SK-N-SH treated with all-trans-retinoic acid at 6 μM for 48 hours (cell line): ENCODE results near the gene ANKRD17.

Source experiments
- ATAC-seq: fragments of 200-7000 bp; cut with Tn5 transposase; 3 replicates; pipeline ENCODE4 v1.9.1; 2020; ENCODE audit warnings: mild to moderate bottlenecking, moderate library complexity
- ARNTL ChIP-seq: fragments of 450-650 bp; formaldehyde crosslinking; IDR thresholded peaks from 2 replicates; pipeline ENCODE4 v1.5.0; 2020; ENCODE audit warnings: low read depth, mild to moderate bottlenecking, moderate library complexity, borderline replicate concordance
- BACH2 ChIP-seq: fragments of 250-450 bp; sonication (Bioruptor Pico); IDR thresholded peaks from 2 replicates; pipeline ENCODE4 v1.9.0; 2021; ENCODE audit warnings: mild to moderate bottlenecking, borderline replicate concordance
- CSDC2 ChIP-seq: fragments of 250-450 bp; sonication (Bioruptor Pico); IDR thresholded peaks from 2 replicates; pipeline ENCODE4 v1.5.0; 2020; ENCODE audit warnings: mild to moderate bottlenecking, moderate library complexity
- GLIS3 ChIP-seq: fragments of 250-450 bp; sonication (Bioruptor Pico); IDR thresholded peaks from 2 replicates; pipeline ENCODE4 v1.5.0; 2020; ENCODE audit warnings: mild to moderate bottlenecking, moderate library complexity
- ISL1 ChIP-seq: fragments of 250-450 bp; sonication (Bioruptor Pico); IDR thresholded peaks from 2 replicates; pipeline ENCODE4 v2.1.2; 2022; ENCODE audit warnings: mild to moderate bottlenecking, moderate library complexity
- OSR1 ChIP-seq: fragments of 250-450 bp; sonication (Bioruptor Pico); IDR thresholded peaks from 2 replicates; pipeline ENCODE4 v1.8.0; 2022; ENCODE audit warnings: moderate library complexity, mild to moderate bottlenecking, inconsistent platforms
- PPARA ChIP-seq: fragments of 250-450 bp; sonication (Bioruptor Pico); IDR thresholded peaks from 2 replicates; pipeline ENCODE4 v1.5.0; 2020; ENCODE audit warnings: mild to moderate bottlenecking, borderline replicate concordance
- RARB ChIP-seq: fragments of 250-450 bp; sonication (Bioruptor Pico); IDR thresholded peaks from 2 replicates; pipeline ENCODE4 v1.8.0; 2021; ENCODE audit warnings: mild to moderate bottlenecking, moderate library complexity
- SNAI2 ChIP-seq: fragments of 250-450 bp; sonication (Bioruptor Pico); IDR thresholded peaks from 2 replicates; pipeline ENCODE4 v1.5.0; 2020; ENCODE audit warnings: mild to moderate bottlenecking, moderate library complexity
- TOX ChIP-seq: fragments of 250-450 bp; sonication (Bioruptor Pico); IDR thresholded peaks from 2 replicates; pipeline ENCODE4 v1.8.0; 2021; ENCODE audit warnings: mild to moderate bottlenecking, moderate library complexity, borderline replicate concordance
- ZC3H10 ChIP-seq: fragments of 250-450 bp; sonication (Bioruptor Pico); IDR thresholded peaks from 2 replicates; pipeline ENCODE4 v1.5.1; 2021; ENCODE audit warnings: mild to moderate bottlenecking, moderate library complexity
- ZFP3 ChIP-seq: fragments of 250-450 bp; sonication (Bioruptor Pico); IDR thresholded peaks from 2 replicates; pipeline ENCODE4 v1.5.0; 2020; ENCODE audit warnings: mild to moderate bottlenecking, moderate library complexity
- ZFP30 ChIP-seq: fragments of 450-650 bp; formaldehyde crosslinking; IDR thresholded peaks from 2 replicates; pipeline ENCODE4 v1.5.0; 2022; ENCODE audit warnings: mild to moderate bottlenecking, moderate library complexity
- ZNF565 ChIP-seq: fragments of 450-650 bp; formaldehyde crosslinking; conservative IDR thresholded peaks from 2 replicates; pipeline ENCODE4 v1.5.0; 2020; ENCODE audit warnings: low read depth, mild to moderate bottlenecking, moderate library complexity
- ZNF70 ChIP-seq: fragments of 450-650 bp; formaldehyde crosslinking; IDR thresholded peaks from 2 replicates; pipeline ENCODE4 v1.5.0; 2020; ENCODE audit warnings: mild to moderate bottlenecking, moderate library complexity
- ZNF8 ChIP-seq: fragments of 450-650 bp; formaldehyde crosslinking; IDR thresholded peaks from 2 replicates; pipeline ENCODE4 v1.5.0; 2020; ENCODE audit warnings: mild to moderate bottlenecking, moderate library complexity
- TF ChIP-seq, protein P1 (sequence below): fragments of 250-450 bp; sonication (Bioruptor Pico); IDR thresholded peaks from 2 replicates; pipeline ENCODE4 v1.5.0; 2020; ENCODE audit warnings: mild to moderate bottlenecking, moderate library complexity
- TF ChIP-seq, protein P2 (sequence below): fragments of 250-450 bp; sonication (Bioruptor Pico); IDR thresholded peaks from 2 replicates; pipeline ENCODE4 v1.8.0; 2020; ENCODE audit warnings: mild to moderate bottlenecking, moderate library complexity, borderline replicate concordance
- TF ChIP-seq, protein P3 (sequence below): fragments of 250-450 bp; sonication (Bioruptor Pico); IDR thresholded peaks from 2 replicates; pipeline ENCODE4 v1.5.1; 2021; ENCODE audit warnings: mild to moderate bottlenecking, moderate library complexity
- TF ChIP-seq, protein P4 (sequence below): fragments of 250-450 bp; sonication (Bioruptor Pico); IDR thresholded peaks from 2 replicates; pipeline ENCODE4 v1.8.0; 2021; ENCODE audit warnings: low read depth, mild to moderate bottlenecking, moderate library complexity, borderline replicate concordance

Gene ANKRD17

DNA sequence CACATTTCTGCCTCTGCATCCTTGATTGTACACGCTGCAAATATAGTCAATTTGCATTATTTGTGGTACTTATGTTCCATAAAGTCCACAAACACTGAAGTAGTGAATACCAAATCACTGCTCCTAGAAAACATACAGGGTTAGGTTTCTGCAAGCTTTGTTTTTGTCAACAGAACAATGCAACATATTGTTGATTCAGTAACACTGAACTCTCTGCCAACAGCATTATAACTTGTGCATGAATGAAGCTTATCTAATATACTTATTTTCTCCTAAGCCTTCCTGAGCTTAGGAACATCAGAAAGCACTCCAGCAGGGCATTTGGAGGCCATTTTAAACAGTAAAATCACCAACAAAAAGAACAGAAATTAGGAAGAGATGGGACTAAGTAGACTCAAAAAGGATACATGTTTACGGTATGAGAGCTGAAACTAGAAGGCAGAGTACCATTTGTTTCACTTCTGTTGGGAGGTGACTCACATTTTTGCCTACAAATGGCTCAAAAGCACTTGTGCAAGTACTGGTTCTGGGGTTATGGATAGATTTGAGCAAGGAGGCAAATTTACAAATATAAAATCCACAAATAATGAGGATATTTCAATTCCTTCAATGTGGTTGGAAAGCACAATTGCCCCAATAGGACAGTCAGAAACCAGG, 203.2 kb downstream of the ANKRD17 start:
- TF ChIP-seq SNAI2: no peak
- no peak for TF ChIP-seq OSR1 (CRISPR knock-in tag)
- TF ChIP-seq, protein P1, sequence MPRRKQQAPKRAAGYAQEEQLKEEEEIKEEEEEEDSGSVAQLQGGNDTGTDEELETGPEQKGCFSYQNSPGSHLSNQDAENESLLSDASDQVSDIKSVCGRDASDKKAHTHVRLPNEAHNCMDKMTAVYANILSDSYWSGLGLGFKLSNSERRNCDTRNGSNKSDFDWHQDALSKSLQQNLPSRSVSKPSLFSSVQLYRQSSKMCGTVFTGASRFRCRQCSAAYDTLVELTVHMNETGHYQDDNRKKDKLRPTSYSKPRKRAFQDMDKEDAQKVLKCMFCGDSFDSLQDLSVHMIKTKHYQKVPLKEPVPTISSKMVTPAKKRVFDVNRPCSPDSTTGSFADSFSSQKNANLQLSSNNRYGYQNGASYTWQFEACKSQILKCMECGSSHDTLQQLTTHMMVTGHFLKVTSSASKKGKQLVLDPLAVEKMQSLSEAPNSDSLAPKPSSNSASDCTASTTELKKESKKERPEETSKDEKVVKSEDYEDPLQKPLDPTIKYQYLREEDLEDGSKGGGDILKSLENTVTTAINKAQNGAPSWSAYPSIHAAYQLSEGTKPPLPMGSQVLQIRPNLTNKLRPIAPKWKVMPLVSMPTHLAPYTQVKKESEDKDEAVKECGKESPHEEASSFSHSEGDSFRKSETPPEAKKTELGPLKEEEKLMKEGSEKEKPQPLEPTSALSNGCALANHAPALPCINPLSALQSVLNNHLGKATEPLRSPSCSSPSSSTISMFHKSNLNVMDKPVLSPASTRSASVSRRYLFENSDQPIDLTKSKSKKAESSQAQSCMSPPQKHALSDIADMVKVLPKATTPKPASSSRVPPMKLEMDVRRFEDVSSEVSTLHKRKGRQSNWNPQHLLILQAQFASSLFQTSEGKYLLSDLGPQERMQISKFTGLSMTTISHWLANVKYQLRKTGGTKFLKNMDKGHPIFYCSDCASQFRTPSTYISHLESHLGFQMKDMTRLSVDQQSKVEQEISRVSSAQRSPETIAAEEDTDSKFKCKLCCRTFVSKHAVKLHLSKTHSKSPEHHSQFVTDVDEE (CRISPR knock-in tag): no peak
- no peak for TF ChIP-seq GLIS3 (CRISPR knock-in tag)
- TF ChIP-seq, all 23 proteins: peak for 0
- ATAC-seq: no peak

DNA sequence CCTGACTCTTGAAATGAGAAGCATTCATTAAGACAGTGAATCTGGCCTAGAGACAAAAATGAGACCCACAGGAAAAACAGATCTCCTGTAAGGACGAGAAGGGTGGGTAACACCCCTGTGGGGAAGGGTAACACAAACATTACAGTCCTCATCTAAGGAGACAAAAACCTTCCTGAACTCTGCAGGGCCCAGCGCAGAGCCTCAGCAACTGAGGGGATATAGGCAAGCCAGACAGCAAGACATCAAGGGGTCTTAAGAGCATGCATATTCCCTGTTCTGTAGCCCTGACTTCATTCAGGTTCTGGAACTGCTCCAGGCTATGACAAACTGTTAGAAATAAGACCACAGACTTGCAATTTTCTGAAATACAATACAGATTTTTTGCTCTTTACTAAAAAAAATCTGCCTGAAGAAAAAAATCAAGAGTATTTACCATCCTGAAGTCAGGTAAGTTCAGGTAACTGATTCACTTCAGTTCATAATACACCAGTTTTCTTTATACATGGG, 204.6 kb downstream of the ANKRD17 start:
- TF ChIP-seq SNAI2 (no peak), ARNTL (CRISPR knock-in tag) (no peak), ZFP30 (no peak), ZC3H10 (CRISPR knock-in tag) (no peak), ZFP3 (CRISPR knock-in tag) (no peak), PPARA (no peak), OSR1 (CRISPR knock-in tag) (no peak), ZNF70 (no peak), ISL1 (CRISPR knock-in tag) (no peak), CSDC2 (CRISPR knock-in tag) (no peak), ZNF565 (CRISPR knock-in tag) (no peak)
- TF ChIP-seq, protein P2, sequence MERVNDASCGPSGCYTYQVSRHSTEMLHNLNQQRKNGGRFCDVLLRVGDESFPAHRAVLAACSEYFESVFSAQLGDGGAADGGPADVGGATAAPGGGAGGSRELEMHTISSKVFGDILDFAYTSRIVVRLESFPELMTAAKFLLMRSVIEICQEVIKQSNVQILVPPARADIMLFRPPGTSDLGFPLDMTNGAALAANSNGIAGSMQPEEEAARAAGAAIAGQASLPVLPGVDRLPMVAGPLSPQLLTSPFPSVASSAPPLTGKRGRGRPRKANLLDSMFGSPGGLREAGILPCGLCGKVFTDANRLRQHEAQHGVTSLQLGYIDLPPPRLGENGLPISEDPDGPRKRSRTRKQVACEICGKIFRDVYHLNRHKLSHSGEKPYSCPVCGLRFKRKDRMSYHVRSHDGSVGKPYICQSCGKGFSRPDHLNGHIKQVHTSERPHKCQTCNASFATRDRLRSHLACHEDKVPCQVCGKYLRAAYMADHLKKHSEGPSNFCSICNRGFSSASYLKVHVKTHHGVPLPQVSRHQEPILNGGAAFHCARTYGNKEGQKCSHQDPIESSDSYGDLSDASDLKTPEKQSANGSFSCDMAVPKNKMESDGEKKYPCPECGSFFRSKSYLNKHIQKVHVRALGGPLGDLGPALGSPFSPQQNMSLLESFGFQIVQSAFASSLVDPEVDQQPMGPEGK (CRISPR knock-in tag): no peak
- TF ChIP-seq, protein P1 (CRISPR knock-in tag): no peak
- TF ChIP-seq, protein P3, sequence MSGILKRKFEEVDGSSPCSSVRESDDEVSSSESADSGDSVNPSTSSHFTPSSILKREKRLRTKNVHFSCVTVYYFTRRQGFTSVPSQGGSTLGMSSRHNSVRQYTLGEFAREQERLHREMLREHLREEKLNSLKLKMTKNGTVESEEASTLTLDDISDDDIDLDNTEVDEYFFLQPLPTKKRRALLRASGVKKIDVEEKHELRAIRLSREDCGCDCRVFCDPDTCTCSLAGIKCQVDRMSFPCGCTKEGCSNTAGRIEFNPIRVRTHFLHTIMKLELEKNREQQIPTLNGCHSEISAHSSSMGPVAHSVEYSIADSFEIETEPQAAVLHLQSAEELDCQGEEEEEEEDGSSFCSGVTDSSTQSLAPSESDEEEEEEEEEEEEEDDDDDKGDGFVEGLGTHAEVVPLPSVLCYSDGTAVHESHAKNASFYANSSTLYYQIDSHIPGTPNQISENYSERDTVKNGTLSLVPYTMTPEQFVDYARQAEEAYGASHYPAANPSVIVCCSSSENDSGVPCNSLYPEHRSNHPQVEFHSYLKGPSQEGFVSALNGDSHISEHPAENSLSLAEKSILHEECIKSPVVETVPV: no peak
- TF ChIP-seq, protein P4, sequence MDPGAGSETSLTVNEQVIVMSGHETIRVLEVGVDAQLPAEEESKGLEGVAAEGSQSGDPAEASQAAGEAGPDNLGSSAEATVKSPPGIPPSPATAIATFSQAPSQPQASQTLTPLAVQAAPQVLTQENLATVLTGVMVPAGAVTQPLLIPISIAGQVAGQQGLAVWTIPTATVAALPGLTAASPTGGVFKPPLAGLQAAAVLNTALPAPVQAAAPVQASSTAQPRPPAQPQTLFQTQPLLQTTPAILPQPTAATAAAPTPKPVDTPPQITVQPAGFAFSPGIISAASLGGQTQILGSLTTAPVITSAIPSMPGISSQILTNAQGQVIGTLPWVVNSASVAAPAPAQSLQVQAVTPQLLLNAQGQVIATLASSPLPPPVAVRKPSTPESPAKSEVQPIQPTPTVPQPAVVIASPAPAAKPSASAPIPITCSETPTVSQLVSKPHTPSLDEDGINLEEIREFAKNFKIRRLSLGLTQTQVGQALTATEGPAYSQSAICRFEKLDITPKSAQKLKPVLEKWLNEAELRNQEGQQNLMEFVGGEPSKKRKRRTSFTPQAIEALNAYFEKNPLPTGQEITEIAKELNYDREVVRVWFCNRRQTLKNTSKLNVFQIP (CRISPR knock-in tag): no peak

DNA sequence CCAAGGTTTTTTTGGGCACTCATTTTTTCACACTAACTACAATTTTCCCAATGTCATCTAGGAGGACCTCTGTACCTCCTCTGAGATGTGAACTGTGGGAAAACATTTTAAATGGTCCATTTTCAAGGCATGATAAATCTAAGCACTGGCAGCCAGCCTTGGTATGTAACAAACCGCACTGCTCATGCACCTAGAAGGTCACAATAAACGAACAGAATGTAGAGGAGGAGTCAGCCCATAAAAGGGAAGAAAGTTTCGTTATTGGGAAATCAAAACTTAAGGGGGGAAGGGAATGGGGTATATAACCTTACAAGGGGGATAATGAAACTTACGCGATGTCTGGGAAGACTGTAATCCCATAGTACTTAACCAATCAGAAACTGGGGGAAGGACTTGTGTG, 205.5 kb downstream of the ANKRD17 start:
- no peak for ATAC-seq
- no peak for TF ChIP-seq BACH2 (CRISPR knock-in tag)
- TF ChIP-seq RARB (CRISPR knock-in tag): no peak
- TF ChIP-seq, protein P4 (CRISPR knock-in tag): no peak
- no peak for TF ChIP-seq ZNF8
- no peak for TF ChIP-seq TOX (CRISPR knock-in tag)
- TF ChIP-seq SNAI2: no peak
- TF ChIP-seq ZC3H10 (CRISPR knock-in tag): no peak
- TF ChIP-seq, all 23 proteins: peak for 0

More for the DNA sequence above, 204.6 kb downstream of the ANKRD17 start:
- ATAC-seq: no peak
